22Rv1 (cell line): ENCODE measurements around the gene SC5D.
A peak's percentile ranks its signal among the peaks of the same experiment; 100 is the strongest.

ENCODE experiments used
- H3K27ac ChIP-seq: fragments of 450-650 bp; 2 replicates; pipeline ENCODE4 v1.5.1; 2017
- ZFX ChIP-seq: fragments of 450-650 bp; IDR thresholded peaks from 2 replicates; pipeline ENCODE4 v1.6.1; 2017; ENCODE audit warnings: antibody characterized with exemption, borderline replicate concordance
- TF ChIP-seq, protein P1 (sequence below): fragments of 450-650 bp; IDR thresholded peaks from 2 replicates; pipeline ENCODE4 v1.5.1; 2017; ENCODE audit warnings: mild to moderate bottlenecking

Gene SC5D

DNA sequence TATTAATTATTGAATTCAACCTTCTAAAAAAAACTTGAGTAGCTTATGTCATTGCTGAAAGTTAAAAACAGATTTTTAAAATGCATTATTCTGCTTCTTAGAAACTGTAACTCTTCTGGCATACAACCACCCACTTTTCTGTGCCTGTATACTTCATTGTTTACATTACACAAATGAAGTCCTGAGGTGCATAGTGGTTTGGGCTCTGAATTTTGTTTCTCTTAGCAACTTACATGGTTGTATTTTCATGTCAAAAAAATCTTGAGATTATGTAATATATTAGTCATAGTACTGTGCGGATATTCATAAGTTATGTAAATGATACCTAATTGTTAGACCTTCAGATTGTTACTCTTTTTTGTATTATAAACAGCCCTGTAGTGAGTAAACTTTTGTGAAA, 12.2 kb downstream of the SC5D start:
- H3K27ac ChIP-seq = no peak overlapping the region

DNA sequence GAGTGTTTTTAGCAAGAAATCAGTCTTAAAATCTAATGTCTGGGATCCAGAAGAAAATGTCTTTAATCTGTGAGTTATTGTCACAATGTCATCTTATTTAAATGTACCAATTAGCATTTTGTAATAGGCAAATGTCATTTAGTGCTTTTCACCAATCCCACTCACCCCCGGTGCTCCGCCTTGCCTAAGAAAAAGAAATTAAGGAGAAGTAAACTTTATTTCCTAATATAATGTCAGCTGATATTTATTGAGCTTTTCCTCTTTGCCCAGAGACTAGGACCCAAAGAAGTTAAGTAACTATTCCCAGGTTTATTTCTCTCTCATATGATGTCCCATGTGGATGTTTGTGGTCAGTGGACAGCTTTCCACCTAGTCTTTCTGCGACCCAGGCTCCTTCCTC, 16.2 kb downstream of the SC5D start:
- H3K27ac ChIP-seq = no peak overlapping the region
- TF ChIP-seq, protein P1, sequence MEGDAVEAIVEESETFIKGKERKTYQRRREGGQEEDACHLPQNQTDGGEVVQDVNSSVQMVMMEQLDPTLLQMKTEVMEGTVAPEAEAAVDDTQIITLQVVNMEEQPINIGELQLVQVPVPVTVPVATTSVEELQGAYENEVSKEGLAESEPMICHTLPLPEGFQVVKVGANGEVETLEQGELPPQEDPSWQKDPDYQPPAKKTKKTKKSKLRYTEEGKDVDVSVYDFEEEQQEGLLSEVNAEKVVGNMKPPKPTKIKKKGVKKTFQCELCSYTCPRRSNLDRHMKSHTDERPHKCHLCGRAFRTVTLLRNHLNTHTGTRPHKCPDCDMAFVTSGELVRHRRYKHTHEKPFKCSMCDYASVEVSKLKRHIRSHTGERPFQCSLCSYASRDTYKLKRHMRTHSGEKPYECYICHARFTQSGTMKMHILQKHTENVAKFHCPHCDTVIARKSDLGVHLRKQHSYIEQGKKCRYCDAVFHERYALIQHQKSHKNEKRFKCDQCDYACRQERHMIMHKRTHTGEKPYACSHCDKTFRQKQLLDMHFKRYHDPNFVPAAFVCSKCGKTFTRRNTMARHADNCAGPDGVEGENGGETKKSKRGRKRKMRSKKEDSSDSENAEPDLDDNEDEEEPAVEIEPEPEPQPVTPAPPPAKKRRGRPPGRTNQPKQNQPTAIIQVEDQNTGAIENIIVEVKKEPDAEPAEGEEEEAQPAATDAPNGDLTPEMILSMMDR = no peak
- TF ChIP-seq ZFX = no peak

More for the DNA sequence above, 12.2 kb downstream of the SC5D start:
- TF ChIP-seq, protein P1 = no peak
- no peak for TF ChIP-seq ZFX

DNA sequence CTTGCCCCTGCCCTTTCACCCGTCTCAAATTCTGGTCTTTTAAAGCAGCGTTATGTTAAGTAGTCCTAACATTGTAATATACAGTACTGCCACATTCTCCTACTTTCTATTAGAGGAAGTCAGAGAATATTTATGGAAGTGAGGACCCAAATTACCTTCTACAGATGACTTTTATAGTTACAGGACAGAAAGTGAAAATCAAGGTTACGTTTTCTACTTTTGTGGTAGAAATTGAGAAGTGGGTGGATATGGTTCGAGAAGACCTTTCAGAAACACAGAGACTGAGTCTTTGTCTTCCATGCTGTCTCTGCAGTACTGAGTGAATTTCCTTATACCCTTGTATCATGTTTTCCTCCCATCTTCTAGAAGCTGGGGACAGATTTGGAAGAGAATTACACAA, 17.1 kb downstream of the SC5D start:
- no peak overlapping the region for H3K27ac ChIP-seq
- TF ChIP-seq, protein P1 = no peak
- no peak for TF ChIP-seq ZFX

DNA sequence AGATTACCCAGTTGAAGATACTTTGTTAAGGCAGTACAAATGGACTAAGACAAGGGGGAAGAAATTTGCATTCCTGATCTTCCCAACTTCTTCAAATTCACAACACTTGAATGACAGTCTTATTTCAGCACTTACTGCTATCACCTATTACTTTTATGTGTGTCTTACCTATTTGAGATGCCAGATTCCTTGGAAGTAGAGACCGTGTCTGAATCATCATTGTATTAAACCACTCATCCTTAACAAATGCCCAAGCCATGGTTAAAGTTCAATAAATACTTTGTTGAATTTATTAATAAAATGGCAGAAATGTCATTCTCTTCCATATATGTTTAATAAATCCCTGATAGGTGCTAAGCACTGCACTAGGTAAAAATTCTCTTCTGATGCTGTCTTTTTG, 18.3 kb downstream of the SC5D start:
- TF ChIP-seq, protein P1 = no peak
- no peak for TF ChIP-seq ZFX
- H3K27ac ChIP-seq = no peak overlapping the region

DNA sequence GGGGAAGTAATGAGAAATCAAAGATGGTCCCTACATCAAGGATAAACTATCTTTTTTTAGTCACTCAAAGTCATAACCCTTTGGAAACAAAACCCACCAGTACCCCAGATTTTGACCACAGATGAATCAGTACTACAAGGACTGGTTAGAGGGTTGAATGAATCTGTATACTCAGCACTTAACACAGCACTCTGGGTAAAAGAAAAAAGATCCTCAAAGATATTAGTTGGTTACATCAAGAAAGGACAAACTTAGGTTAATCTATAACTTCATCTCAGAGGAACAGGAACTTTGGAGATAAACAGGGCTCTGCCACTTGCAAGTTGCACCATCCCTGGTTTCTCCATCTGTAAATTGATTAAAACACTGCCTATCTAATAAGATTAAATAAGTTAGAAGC, 18.8 kb downstream of the SC5D start:
- H3K27ac ChIP-seq = no peak overlapping the region
- no peak for TF ChIP-seq ZFX

DNA sequence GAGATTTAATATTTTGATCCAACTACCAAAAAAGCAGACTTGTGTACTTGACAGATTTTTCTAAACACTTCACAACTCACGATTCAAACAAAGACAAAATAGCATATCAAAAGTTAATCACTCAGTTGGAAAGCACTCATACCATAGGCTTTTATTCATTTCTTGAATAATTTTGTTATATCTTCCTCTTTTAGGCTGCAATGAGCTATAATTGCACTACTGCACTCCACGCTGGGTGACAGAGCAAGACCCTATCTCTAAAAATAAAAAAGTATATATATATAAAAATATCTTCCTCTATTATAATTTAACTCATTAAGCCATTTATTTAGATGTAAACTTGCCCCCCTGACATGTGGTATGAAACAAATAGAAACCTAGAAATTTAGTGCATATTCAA, 19.9 kb downstream of the SC5D start:
- no peak overlapping the region for H3K27ac ChIP-seq
- no peak for TF ChIP-seq ZFX
- TF ChIP-seq, protein P1 = no peak

DNA sequence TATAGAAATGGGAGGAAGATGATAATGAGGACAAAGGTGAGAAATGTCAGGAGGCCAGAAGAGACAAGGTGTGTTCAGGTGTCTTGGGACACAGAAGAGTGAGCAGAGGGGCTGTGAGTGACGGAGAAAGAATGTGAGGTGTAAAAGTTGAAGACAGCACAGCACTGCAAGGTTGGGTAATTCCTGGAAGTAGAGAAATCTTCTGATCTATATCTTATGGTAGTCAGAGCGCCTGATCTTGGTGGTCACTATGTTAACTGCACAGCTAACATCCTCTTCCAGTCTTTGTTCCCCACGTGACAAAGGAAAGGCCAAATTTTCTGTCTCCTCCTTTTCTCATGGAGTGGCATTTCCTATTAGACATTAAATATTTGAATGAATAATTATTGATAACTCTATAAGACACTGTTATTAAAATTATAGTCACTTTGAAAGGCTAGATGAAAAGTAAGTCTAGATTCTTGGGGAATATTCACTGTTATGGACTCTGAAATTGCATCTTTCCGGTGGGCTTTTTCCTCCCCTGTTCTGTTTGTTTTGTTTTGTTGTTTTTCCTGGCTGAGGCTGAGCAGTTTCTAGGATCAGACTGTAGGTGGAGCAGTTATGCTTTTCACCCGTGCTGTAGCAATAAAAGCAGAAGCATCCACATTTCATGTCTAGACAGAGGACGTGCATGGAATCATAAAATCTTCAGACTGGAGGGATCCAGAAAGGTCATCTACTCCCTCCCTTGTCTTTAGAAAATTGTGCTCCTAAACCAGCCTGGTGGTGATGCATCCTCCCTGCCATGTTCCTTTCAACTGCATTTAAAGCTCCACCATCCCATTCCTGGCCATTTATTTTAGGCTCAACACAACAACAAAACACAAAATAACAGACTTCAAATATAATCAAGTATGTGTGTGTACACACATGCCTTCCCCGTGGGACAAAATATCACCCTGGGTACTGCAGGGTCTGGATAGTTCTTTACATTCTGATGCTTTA, 26.6 kb downstream of the SC5D start:
- no peak overlapping the region for H3K27ac ChIP-seq
- TF ChIP-seq, protein P1 = peak; percentile 83
- TF ChIP-seq ZFX = no peak
